Naive B cell (primary cell): ENCODE results near the gene SVEP1. TPM values are rescaled to one million over a fixed set of nuclear protein-coding genes. Genes with fewer than 3 reads are reported as not detected.
"Not testable (repeated sequence)": the region's sequence is repeated elsewhere in the genome, so short reads cannot be mapped to it uniquely, and the experiment has no call there.

ENCODE experiments used
- ATAC-seq, 2 donors: fragments of 150-1000 bp; cut with Tn5 transposase; 2 replicates each; pipeline ENCODE4 v1.10.0; 2021; ENCODE audit warnings: low read depth in 2 of 2, mild to moderate bottlenecking in 2 of 2, moderate library complexity in 2 of 2
- DNase-seq: peaks from one replicate; pipeline ENCODE4 v3.0.0; 2022
- H3K27ac Mint-ChIP-seq, 6 donors: one replicate each; pipeline ENCODE4 v1.8.0; 2020 to 2022; ENCODE audit warnings: mild to moderate bottlenecking in 6 of 6, mixed read lengths in 6 of 6, moderate library complexity in 5 of 6, inconsistent platforms in 2 of 6
- H3K27me3 Mint-ChIP-seq, 3 donors: one replicate each; pipeline ENCODE4 v1.8.0; 2021 to 2022; ENCODE audit warnings: mixed read lengths in 3 of 3, mild to moderate bottlenecking in 1 of 3
- H3K36me3 Mint-ChIP-seq, 2 donors: one replicate each; pipeline ENCODE4 v1.8.0; 2020 to 2022; ENCODE audit warnings: mixed read lengths in 2 of 2, inconsistent platforms in 1 of 2, mild to moderate bottlenecking in 1 of 2
- H3K4me1 Mint-ChIP-seq, 3 donors: one replicate each; pipeline ENCODE4 v1.8.0; 2020 to 2022; ENCODE audit warnings: mixed read lengths in 3 of 3, inconsistent platforms in 1 of 3, mild to moderate bottlenecking in 1 of 3, moderate library complexity in 1 of 3
- H3K4me3 Mint-ChIP-seq, 8 donors: one replicate each; pipeline ENCODE4 v1.8.0; 2020 to 2022; ENCODE audit warnings: mild to moderate bottlenecking in 8 of 8, mixed read lengths in 8 of 8, moderate library complexity in 8 of 8, inconsistent platforms in 2 of 8
- H3K9me3 Mint-ChIP-seq, 7 donors: one replicate each; pipeline ENCODE4 v1.8.0; 2020 to 2022; ENCODE audit warnings: mixed read lengths in 7 of 7, mild to moderate bottlenecking in 5 of 7, inconsistent platforms in 2 of 7, moderate library complexity in 1 of 7
- polyA plus RNA-seq, 6 donors: library from polyadenylated mRNA; unstranded; fragments of 300-500 nt; fragmentation: Illumina TruSeq; gene quantifications; one replicate each; pipeline ENCODE4 v1.2.3, GENCODE V29; 2021; ENCODE audit warnings: low read depth in 6 of 6

Gene SVEP1
- polyA plus RNA-seq = not detected

- H3K27me3 Mint-ChIP-seq = peaks cover 38 to 67% (median 38%) of the 10 kb centered on the region in 3 donors
- H3K36me3 Mint-ChIP-seq = peaks cover 0 to 8% of the 10 kb centered on the region in 2 donors
- peak within 1 kb of the TSS in 1 of 6 donors; percentile 37 for H3K27ac Mint-ChIP-seq
- H3K4me1 Mint-ChIP-seq = peaks cover 5 to 10% (median 6%) of the 10 kb centered on the region in 3 donors
- DNase-seq = no peak
- H3K9me3 Mint-ChIP-seq = peaks cover 0 to 23% (median 3%) of the 10 kb centered on the region in 7 donors
- H3K4me3 Mint-ChIP-seq = peak within 1 kb of the TSS in 3 of 8 donors; percentile 12 to 68 (median 46)
- ATAC-seq = no peak
These were observed at the start of gene SVEP1 for GRCh38 chr9:110579034-110579861. Gene SVEP1 (minus strand): TSS chr9:110579741. CDS start chr9:110579543, 198 bp downstream.

DNA sequence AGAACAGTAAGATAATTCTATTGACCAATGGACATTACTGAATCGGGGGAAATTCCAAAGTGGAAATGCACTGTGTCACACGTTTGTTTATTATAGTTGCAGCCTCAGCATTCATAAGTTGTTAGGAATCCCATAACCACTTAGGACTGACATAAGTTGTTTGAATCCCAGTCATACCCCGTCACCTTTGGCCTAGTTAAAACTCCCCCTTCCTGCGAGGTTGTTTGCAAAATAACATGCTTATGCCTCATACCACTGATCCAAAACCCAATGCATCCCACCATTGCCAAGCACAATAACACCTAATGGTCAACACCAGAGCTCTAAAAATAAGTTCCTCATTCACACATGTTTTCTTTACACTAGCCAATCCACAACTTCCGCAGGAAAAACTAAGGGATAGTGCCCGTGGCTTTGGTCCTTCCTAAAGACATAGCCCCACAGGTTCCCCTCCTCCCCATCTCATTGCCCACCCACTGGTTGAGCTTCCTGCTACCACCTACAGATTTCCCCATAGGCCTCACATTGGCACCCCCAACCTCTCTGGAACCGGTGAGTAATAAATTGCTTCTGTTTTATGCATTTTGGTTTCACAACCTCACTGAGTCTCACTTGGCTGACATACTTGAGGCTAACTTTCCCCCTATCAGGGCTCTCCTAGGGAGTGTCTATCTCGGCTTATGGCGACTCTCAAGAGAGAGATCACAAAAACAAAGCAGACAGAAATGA is 46.7 kb upstream of the SVEP1 start:
- no peak overlapping the region for H3K27ac Mint-ChIP-seq
- no peak for DNase-seq
- no peak for ATAC-seq
- peaks cover 0 to 3% (median 0%) of the 10 kb centered on the region in 7 donors for H3K9me3 Mint-ChIP-seq
- peaks cover 0 to 3% (median 0%) of the 10 kb centered on the region in 3 donors for H3K27me3 Mint-ChIP-seq
- no peak overlapping the region for H3K4me3 Mint-ChIP-seq
- H3K36me3 Mint-ChIP-seq = no peaks in the 10 kb centered on the region
- H3K4me1 Mint-ChIP-seq = no peaks in the 10 kb centered on the region

- DNase-seq = peak; percentile 14
- H3K27ac Mint-ChIP-seq = no peak overlapping the region
- ATAC-seq = no peak
- peaks cover 0 to 3% (median 0%) of the 10 kb centered on the region in 3 donors for H3K27me3 Mint-ChIP-seq
- H3K4me3 Mint-ChIP-seq = no peak overlapping the region
- no peaks in the 10 kb centered on the region for H3K9me3 Mint-ChIP-seq
- H3K4me1 Mint-ChIP-seq = no peaks in the 10 kb centered on the region
- H3K36me3 Mint-ChIP-seq = no peaks in the 10 kb centered on the region
These were observed 44.0 kb upstream of the SVEP1 start for GRCh38 chr9:110623462-110624025.

- H3K9me3 Mint-ChIP-seq = no peaks in the 10 kb centered on the region
- DNase-seq (no peak), ATAC-seq (no peak)
- H3K4me3 Mint-ChIP-seq = no peak overlapping the region
- H3K27ac Mint-ChIP-seq = no peak overlapping the region
- H3K36me3 Mint-ChIP-seq = no peaks in the 10 kb centered on the region
- peaks cover 0 to 3% (median 0%) of the 10 kb centered on the region in 3 donors for H3K27me3 Mint-ChIP-seq
- H3K4me1 Mint-ChIP-seq = no peaks in the 10 kb centered on the region
These were observed 42.8 kb upstream of the SVEP1 start for GRCh38 chr9:110622368-110622767.

GRCh38 chr9:110620726-110621125 is 41.2 kb upstream of the SVEP1 start:
- ATAC-seq (no peak), DNase-seq (no peak)
- Mint-ChIP-seq H3K9me3 (no peaks in the 10 kb centered on the region), H3K4me1 (no peaks in the 10 kb centered on the region), H3K36me3 (no peaks in the 10 kb centered on the region), H3K27me3 (peaks cover 0 to 3% (median 0%) of the 10 kb centered on the region in 3 donors), H3K27ac (no peak overlapping the region), H3K4me3 (no peak overlapping the region)

DNA sequence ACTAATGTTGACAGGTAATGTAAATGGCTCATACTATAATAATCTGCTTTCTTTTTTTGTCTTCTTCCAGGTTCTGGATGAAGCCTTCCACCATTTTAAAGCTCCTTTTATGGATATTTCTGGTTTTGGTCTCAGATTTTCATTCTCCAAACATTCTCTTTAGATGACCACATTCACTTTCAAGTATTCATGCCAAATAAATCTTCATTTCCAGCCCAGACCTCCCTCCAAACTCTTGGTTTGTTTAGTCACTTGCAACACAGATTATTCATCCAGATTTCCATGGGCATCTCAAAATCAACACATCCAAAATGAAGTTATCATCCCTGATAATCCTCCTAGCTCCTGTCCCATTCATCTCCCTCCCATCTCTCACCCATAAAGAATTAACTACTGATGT is 40.3 kb upstream of the SVEP1 start:
- ATAC-seq = no peak
- no peak overlapping the region for H3K4me3 Mint-ChIP-seq
- peaks cover 0 to 3% (median 0%) of the 10 kb centered on the region in 3 donors for H3K27me3 Mint-ChIP-seq
- no peak for DNase-seq
- no peaks in the 10 kb centered on the region for H3K9me3 Mint-ChIP-seq
- H3K4me1 Mint-ChIP-seq = no peaks in the 10 kb centered on the region
- H3K27ac Mint-ChIP-seq = no peak overlapping the region
- H3K36me3 Mint-ChIP-seq = no peaks in the 10 kb centered on the region

DNA sequence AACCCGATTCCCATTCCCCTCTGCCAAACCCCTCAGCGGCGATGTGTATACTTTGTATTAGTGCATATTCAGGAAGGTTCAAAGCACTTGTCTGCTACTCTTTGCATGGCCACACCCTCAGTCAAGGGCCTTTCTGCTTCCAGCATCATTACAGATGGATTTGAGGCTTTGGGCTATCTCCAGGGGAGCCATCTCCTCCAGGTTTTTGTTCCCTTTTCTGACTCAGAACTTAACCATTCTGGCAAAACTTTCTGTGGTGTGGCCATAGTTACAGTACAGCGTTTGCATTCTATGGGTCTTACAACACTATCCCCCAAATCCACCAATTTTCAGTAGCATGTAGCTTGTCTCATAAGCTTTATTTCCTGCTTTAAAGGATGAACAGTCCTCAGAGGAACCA is 36.0 kb upstream of the SVEP1 start:
- H3K27me3 Mint-ChIP-seq = peaks cover 5 to 6% (median 6%) of the 10 kb centered on the region in 3 donors

GRCh38 chr9:110614576-110614975 is 35.0 kb upstream of the SVEP1 start:
- not testable (repeated sequence) for ATAC-seq, DNase-seq, H3K36me3 Mint-ChIP-seq, H3K27ac Mint-ChIP-seq, H3K4me1 Mint-ChIP-seq, H3K9me3 Mint-ChIP-seq
- peak overlapping the region in 1 of 8 donors; percentile 24 for H3K4me3 Mint-ChIP-seq
- peaks cover 5 to 12% (median 6%) of the 10 kb centered on the region in 3 donors for H3K27me3 Mint-ChIP-seq

More for the DNA sequence above, 36.0 kb upstream of the SVEP1 start:
- no peak for DNase-seq
- ATAC-seq = no peak
- no peaks in the 10 kb centered on the region for H3K36me3 Mint-ChIP-seq
- no peaks in the 10 kb centered on the region for H3K9me3 Mint-ChIP-seq
- no peak overlapping the region for H3K4me3 Mint-ChIP-seq
- no peaks in the 10 kb centered on the region for H3K4me1 Mint-ChIP-seq
- H3K27ac Mint-ChIP-seq = no peak overlapping the region

- Mint-ChIP-seq H3K9me3 (no peaks in the 10 kb centered on the region), H3K4me1 (no peaks in the 10 kb centered on the region), H3K4me3 (no peak overlapping the region), H3K27ac (no peak overlapping the region), H3K27me3 (peaks cover 10 to 22% (median 14%) of the 10 kb centered on the region in 3 donors), H3K36me3 (no peaks in the 10 kb centered on the region)
- ATAC-seq = no peak
- no peak for DNase-seq
These were observed 26.7 kb upstream of the SVEP1 start for GRCh38 chr9:110606179-110606790.

DNA sequence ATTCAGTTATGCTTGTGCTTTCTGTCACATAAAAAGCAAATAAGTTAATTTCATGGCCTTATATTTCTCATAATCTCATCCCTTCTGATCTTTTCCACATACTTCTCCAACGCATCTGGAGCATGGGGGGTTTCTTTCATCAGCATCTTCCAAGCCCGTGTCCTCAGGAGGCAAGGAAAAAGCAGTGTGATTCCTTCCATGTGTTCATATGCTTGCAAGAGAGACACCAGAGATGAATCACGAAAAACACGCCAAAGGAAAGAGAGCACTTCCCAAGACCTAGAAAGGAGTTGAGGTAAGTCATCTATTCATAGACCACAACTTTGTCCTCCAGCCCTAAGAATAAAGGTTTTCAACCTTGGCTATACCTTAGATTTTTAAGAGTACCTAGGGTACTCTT is 26.0 kb upstream of the SVEP1 start:
- no peak overlapping the region for H3K27ac Mint-ChIP-seq
- DNase-seq = no peak
- no peaks in the 10 kb centered on the region for H3K9me3 Mint-ChIP-seq
- H3K27me3 Mint-ChIP-seq = peaks cover 9 to 16% (median 11%) of the 10 kb centered on the region in 3 donors
- H3K4me3 Mint-ChIP-seq = no peak overlapping the region
- no peak for ATAC-seq
- H3K4me1 Mint-ChIP-seq = no peaks in the 10 kb centered on the region
- no peaks in the 10 kb centered on the region for H3K36me3 Mint-ChIP-seq

DNA sequence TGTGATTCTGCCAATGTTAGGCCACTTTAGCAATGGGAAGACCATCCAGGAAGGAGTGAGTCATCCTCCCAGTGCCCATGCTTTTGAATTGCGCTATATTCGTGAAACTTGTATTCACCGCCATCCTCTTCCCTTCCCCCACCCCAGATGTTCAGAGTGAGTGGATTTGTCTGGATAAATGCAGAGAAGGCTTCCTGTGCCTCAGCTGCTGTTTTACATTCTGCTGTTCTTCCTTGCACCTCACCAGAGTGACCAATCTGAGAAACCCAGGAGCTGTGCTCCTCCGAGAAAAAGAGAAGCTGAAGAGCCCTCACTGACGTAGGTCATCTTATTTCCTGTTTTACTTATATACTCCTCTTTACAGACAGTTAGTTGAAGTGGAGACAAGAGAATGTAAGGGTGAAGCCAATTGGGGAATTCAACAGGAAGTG is 24.6 kb upstream of the SVEP1 start:
- H3K9me3 Mint-ChIP-seq = peaks cover 0 to 1% (median 0%) of the 10 kb centered on the region in 7 donors

DNA sequence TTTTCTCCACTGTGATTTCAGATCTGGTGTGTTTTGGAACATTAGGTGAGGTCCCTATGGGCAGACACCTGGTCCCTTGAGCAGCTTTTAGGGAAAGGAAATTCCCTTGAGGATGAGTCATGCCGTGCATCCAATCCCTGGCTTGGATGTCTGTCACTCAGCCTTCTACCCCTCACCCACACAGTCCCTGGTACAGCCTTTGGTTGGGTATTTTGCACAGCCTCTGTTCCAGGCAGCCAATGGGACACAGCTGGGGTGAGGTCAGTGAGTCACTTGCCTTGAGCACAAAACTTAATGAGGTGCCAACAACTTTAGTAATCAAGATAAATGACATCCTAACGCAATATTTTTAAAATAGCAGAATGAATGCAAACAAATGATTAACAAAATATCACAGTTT is 22.7 kb upstream of the SVEP1 start:
- Mint-ChIP-seq H3K27me3 (peaks cover 18 to 26% (median 25%) of the 10 kb centered on the region in 3 donors), H3K27ac (no peak overlapping the region), H3K9me3 (peaks cover 0 to 11% (median 3%) of the 10 kb centered on the region in 7 donors), H3K36me3 (no peaks in the 10 kb centered on the region), H3K4me1 (no peaks in the 10 kb centered on the region), H3K4me3 (no peak overlapping the region)
- ATAC-seq (no peak), DNase-seq (no peak)

More for the DNA sequence above, 24.6 kb upstream of the SVEP1 start:
- no peaks in the 10 kb centered on the region for H3K36me3 Mint-ChIP-seq
- no peak for DNase-seq
- H3K27ac Mint-ChIP-seq = no peak overlapping the region
- no peaks in the 10 kb centered on the region for H3K4me1 Mint-ChIP-seq
- peak overlapping the region in 1 of 8 donors; percentile 49 for H3K4me3 Mint-ChIP-seq
- ATAC-seq = no peak
- peaks cover 9 to 11% (median 10%) of the 10 kb centered on the region in 3 donors for H3K27me3 Mint-ChIP-seq

DNA sequence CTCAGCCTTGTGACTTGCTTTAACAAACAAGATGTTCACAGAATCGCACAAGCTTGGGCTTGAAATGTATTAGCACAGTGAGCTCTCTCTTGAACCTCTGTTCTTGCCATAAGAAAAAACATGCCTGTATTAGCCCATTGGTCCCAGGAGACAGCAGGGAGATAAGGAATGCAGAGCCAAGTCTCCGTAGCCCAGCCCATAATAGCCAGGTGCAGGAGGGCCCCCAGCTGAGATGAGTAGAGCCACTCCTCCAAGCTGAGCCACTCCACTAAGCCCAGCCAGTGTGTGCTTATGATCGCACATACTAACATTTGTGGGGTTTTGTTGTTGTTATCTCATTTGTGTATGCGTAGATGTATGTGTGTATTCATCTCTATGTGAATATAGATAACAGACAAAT is 21.6 kb upstream of the SVEP1 start:
- Mint-ChIP-seq H3K27ac (peak overlapping the region in 1 of 6 donors; percentile 85), H3K4me3 (no peak overlapping the region), H3K9me3 (peaks cover 3 to 13% (median 5%) of the 10 kb centered on the region in 7 donors), H3K27me3 (peaks cover 22 to 30% (median 27%) of the 10 kb centered on the region in 3 donors), H3K36me3 (no peaks in the 10 kb centered on the region), H3K4me1 (no peaks in the 10 kb centered on the region)
- ATAC-seq = no peak
- no peak for DNase-seq
